GM23338 (cell line): ENCODE results near the gene FGF5.

Experiments
- CREB1 ChIP-seq: fragments of 250-450 bp; sonication (Bioruptor Pico); IDR thresholded peaks from 2 replicates; pipeline ENCODE4 v1.5.0; 2020; ENCODE audit warnings: low read depth, mild to moderate bottlenecking, moderate library complexity
- EZH2 ChIP-seq: fragments of 200-600 bp; sonication (generic); IDR thresholded peaks from one replicate; pipeline ENCODE4 v1.8.0; 2017; ENCODE audit warnings: antibody characterized with exemption, mild to moderate bottlenecking, low read depth; ENCODE audit not compliant: unreplicated experiment
- EZH2phosphoT487 ChIP-seq: fragments of 200-600 bp; sonication (generic); IDR thresholded peaks from one replicate; pipeline ENCODE4 v1.8.1; 2018; ENCODE audit warnings: antibody characterized with exemption; ENCODE audit not compliant: unreplicated experiment
- JUNB ChIP-seq: IDR thresholded peaks from one replicate; pipeline ENCODE4 v1.6.1; 2016; ENCODE audit warnings: antibody characterized with exemption; ENCODE audit not compliant: unreplicated experiment
- NANOG ChIP-seq: IDR thresholded peaks from 2 replicates; pipeline ENCODE4 v1.6.1; 2016; ENCODE audit warnings: antibody characterized with exemption, borderline replicate concordance
- POLR2AphosphoS5 ChIP-seq: IDR thresholded peaks from 2 replicates; pipeline ENCODE4 v1.6.1; 2016; ENCODE audit warnings: antibody characterized with exemption, low read depth
- STAT1 ChIP-seq: IDR thresholded peaks from one replicate; pipeline ENCODE4 v1.6.1; 2016; ENCODE audit warnings: antibody characterized with exemption; ENCODE audit not compliant: unreplicated experiment
- ZNF114 ChIP-seq: fragments of 250-450 bp; sonication (Bioruptor Pico); IDR thresholded peaks from 2 replicates; pipeline ENCODE4 v1.5.0; 2020; ENCODE audit warnings: mild to moderate bottlenecking, moderate library complexity
- ZNF331 ChIP-seq: fragments of 250-450 bp; sonication (Bioruptor Pico); IDR thresholded peaks from 2 replicates; pipeline ENCODE4 v1.5.0; 2020; ENCODE audit warnings: low read depth, mild to moderate bottlenecking, moderate library complexity
- TF ChIP-seq, protein P1 (sequence below), 2 experiments: fragments of 200-600 bp in 1 of 2; sonication (generic) in 1 of 2; conservative IDR thresholded peaks; 2 replicates each; pipeline versions ENCODE4 v1.5.1 to v1.6.1; 2016 to 2017; ENCODE audit warnings: antibody characterized with exemption in 2 of 2, low read depth in 2 of 2, mild to moderate bottlenecking in 2 of 2, moderate library complexity in 1 of 2
- TF ChIP-seq, protein P2 (sequence below): IDR thresholded peaks from one replicate; pipeline ENCODE4 v1.6.1; 2018; ENCODE audit warnings: antibody characterized with exemption; ENCODE audit not compliant: unreplicated experiment
- TF ChIP-seq, protein P3 (sequence below): IDR thresholded peaks from 2 replicates; pipeline ENCODE4 v1.6.1; 2016; ENCODE audit warnings: antibody characterized with exemption
- TF ChIP-seq, protein P4 (sequence below): fragments of 250-450 bp; sonication (Bioruptor Pico); IDR thresholded peaks from 2 replicates; pipeline ENCODE4 v1.5.0; 2020; ENCODE audit warnings: mild to moderate bottlenecking, moderate library complexity

DNA sequence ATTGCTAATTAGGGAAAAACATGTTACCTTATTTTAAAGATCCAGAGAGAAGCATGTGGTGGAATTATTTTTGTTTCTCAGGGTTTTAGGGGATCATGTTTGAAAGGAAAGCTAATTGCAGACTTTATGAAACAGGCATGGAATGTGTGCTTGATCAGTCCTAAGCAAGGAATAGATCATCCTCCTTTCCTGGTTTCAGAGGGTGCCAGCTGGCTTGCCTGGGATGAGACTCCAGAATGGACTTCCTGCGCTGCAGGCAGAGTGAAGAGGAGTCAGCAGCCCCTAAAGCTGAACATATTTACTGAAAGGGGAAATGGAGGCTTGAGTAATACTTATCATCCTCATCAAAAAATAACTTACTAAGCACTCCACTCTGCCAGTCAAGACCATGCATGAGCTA, 13.3 kb downstream of the FGF5 start:
- TF ChIP-seq, protein P1, sequence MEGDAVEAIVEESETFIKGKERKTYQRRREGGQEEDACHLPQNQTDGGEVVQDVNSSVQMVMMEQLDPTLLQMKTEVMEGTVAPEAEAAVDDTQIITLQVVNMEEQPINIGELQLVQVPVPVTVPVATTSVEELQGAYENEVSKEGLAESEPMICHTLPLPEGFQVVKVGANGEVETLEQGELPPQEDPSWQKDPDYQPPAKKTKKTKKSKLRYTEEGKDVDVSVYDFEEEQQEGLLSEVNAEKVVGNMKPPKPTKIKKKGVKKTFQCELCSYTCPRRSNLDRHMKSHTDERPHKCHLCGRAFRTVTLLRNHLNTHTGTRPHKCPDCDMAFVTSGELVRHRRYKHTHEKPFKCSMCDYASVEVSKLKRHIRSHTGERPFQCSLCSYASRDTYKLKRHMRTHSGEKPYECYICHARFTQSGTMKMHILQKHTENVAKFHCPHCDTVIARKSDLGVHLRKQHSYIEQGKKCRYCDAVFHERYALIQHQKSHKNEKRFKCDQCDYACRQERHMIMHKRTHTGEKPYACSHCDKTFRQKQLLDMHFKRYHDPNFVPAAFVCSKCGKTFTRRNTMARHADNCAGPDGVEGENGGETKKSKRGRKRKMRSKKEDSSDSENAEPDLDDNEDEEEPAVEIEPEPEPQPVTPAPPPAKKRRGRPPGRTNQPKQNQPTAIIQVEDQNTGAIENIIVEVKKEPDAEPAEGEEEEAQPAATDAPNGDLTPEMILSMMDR (conservative IDR thresholded peaks at IDR 0.05; ENCODE audit: low read depth in 2 of 2) = no peak
- TF ChIP-seq CREB1 (no peak), POLR2AphosphoS5 (no peak), EZH2 (no peak), EZH2phosphoT487 (no peak), ZNF331 (CRISPR knock-in tag) (no peak), JUNB (no peak), ZNF114 (no peak), STAT1 (no peak), NANOG (no peak)
- TF ChIP-seq, protein P2, sequence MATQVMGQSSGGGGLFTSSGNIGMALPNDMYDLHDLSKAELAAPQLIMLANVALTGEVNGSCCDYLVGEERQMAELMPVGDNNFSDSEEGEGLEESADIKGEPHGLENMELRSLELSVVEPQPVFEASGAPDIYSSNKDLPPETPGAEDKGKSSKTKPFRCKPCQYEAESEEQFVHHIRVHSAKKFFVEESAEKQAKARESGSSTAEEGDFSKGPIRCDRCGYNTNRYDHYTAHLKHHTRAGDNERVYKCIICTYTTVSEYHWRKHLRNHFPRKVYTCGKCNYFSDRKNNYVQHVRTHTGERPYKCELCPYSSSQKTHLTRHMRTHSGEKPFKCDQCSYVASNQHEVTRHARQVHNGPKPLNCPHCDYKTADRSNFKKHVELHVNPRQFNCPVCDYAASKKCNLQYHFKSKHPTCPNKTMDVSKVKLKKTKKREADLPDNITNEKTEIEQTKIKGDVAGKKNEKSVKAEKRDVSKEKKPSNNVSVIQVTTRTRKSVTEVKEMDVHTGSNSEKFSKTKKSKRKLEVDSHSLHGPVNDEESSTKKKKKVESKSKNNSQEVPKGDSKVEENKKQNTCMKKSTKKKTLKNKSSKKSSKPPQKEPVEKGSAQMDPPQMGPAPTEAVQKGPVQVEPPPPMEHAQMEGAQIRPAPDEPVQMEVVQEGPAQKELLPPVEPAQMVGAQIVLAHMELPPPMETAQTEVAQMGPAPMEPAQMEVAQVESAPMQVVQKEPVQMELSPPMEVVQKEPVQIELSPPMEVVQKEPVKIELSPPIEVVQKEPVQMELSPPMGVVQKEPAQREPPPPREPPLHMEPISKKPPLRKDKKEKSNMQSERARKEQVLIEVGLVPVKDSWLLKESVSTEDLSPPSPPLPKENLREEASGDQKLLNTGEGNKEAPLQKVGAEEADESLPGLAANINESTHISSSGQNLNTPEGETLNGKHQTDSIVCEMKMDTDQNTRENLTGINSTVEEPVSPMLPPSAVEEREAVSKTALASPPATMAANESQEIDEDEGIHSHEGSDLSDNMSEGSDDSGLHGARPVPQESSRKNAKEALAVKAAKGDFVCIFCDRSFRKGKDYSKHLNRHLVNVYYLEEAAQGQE = no peak
- TF ChIP-seq, protein P3, sequence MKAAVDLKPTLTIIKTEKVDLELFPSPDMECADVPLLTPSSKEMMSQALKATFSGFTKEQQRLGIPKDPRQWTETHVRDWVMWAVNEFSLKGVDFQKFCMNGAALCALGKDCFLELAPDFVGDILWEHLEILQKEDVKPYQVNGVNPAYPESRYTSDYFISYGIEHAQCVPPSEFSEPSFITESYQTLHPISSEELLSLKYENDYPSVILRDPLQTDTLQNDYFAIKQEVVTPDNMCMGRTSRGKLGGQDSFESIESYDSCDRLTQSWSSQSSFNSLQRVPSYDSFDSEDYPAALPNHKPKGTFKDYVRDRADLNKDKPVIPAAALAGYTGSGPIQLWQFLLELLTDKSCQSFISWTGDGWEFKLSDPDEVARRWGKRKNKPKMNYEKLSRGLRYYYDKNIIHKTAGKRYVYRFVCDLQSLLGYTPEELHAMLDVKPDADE = no peak
- TF ChIP-seq, protein P4, sequence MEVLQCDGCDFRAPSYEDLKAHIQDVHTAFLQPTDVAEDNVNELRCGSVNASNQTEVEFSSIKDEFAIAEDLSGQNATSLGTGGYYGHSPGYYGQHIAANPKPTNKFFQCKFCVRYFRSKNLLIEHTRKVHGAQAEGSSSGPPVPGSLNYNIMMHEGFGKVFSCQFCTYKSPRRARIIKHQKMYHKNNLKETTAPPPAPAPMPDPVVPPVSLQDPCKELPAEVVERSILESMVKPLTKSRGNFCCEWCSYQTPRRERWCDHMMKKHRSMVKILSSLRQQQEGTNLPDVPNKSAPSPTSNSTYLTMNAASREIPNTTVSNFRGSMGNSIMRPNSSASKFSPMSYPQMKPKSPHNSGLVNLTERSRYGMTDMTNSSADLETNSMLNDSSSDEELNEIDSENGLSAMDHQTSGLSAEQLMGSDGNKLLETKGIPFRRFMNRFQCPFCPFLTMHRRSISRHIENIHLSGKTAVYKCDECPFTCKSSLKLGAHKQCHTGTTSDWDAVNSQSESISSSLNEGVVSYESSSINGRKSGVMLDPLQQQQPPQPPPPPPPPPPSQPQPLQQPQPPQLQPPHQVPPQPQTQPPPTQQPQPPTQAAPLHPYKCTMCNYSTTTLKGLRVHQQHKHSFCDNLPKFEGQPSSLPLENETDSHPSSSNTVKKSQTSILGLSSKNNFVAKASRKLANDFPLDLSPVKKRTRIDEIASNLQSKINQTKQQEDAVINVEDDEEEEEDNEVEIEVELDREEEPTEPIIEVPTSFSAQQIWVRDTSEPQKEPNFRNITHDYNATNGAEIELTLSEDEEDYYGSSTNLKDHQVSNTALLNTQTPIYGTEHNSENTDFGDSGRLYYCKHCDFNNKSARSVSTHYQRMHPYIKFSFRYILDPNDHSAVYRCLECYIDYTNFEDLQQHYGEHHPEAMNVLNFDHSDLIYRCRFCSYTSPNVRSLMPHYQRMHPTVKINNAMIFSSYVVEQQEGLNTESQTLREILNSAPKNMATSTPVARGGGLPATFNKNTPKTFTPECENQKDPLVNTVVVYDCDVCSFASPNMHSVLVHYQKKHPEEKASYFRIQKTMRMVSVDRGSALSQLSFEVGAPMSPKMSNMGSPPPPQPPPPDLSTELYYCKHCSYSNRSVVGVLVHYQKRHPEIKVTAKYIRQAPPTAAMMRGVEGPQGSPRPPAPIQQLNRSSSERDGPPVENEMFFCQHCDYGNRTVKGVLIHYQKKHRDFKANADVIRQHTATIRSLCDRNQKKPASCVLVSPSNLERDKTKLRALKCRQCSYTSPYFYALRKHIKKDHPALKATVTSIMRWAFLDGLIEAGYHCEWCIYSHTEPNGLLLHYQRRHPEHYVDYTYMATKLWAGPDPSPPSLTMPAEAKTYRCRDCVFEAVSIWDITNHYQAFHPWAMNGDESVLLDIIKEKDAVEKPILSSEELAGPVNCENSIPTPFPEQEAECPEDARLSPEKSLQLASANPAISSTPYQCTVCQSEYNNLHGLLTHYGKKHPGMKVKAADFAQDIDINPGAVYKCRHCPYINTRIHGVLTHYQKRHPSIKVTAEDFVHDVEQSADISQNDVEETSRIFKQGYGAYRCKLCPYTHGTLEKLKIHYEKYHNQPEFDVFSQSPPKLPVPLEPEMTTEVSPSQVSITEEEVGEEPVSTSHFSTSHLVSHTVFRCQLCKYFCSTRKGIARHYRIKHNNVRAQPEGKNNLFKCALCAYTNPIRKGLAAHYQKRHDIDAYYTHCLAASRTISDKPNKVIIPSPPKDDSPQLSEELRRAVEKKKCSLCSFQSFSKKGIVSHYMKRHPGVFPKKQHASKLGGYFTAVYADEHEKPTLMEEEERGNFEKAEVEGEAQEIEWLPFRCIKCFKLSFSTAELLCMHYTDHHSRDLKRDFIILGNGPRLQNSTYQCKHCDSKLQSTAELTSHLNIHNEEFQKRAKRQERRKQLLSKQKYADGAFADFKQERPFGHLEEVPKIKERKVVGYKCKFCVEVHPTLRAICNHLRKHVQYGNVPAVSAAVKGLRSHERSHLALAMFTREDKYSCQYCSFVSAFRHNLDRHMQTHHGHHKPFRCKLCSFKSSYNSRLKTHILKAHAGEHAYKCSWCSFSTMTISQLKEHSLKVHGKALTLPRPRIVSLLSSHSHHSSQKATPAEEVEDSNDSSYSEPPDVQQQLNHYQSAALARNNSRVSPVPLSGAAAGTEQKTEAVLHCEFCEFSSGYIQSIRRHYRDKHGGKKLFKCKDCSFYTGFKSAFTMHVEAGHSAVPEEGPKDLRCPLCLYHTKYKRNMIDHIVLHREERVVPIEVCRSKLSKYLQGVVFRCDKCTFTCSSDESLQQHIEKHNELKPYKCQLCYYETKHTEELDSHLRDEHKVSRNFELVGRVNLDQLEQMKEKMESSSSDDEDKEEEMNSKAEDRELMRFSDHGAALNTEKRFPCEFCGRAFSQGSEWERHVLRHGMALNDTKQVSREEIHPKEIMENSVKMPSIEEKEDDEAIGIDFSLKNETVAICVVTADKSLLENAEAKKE = no peak
